Measurements from ENCODE around the gene TRIP4. TPM values are rescaled to one million over a fixed set of nuclear protein-coding genes. Genes with fewer than 3 reads are reported as not detected.
A peak's percentile ranks its signal among the peaks of the same experiment; 100 is the strongest.
"Not testable (repeated sequence)": the region's sequence is repeated elsewhere in the genome, so short reads cannot be mapped to it uniquely, and the experiment has no call there.

The TRIP4 gene
- total RNA-seq, 1 donor from 2014 or later, result 11.9 TPM

DNA sequence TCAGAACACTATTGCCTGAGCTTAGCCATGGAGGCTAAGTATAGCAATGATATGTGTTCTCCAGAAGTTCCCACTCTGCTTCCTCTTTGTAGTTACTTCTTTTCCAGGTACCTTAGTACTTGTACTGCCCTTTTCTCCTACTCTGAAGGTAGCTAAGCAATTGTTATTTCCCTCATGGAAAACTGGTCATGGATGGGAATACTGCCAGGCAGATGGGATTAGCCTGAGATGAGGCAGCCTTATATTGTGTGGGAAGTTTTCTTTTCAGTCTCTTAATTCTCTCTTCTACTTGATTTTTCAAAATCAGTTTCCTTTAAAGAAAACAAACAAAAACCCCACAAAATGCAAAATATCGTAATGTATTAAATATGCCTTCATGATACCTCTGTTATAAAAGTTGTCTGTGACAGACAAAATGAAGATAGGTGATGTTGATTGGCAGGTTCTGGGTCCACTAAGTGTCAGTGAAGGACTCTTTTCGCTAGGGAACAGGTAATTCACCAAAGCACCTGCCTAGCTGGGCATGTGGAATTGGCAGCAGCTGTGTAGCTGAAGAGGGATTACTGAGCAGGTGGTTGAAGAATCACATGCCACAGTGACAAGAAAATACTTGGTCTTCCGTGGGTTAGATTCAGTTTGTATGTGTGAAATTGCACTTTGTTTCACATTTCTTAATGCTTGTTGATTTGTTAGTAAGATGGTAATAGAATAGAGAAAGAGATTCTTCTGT lies 76.8 kb downstream of the TRIP4 start:
- DNase-seq (no peak), ATAC-seq (no peak)
- intact Hi-C loops (cut with micrococcal nuclease), result no loop called here

DNA sequence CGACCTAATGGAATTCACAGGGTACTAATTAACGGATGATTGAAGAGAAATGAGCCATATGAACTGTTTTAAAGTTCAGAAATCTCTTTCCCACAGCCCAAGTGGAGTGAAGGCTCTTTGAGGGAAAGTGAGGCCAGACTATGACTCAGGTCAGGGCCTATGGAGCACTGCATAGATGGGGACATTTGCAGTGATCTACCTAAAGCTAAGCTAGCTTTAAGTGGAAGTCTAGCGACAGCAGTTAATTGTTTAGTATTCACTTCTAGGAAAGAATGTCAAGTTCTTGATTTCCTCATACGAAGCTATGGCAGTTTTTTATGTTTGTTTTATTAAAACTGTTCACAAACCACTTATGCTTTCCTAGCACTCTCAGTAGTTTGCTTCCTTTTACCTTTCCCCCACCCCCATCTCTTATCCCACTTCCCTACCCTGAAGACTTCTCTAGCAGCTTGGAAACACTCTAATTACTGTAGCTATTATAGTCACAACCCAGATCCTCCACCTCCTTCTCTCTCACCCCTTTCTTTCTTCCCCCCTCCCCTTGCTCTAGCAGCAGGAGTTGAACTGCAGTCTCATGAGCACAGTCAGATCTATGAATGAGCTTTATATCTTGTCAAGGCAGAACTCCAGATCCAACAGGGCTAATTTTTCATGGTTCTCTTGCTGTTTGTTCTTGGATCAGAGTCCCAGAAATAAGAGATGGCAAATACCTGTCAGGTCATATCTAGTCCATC lies 78.9 kb downstream of the TRIP4 start:
- intact Hi-C loops (cut with micrococcal nuclease), result no loop called here
- ATAC-seq, result no peak
- DNase-seq, result no peak

DNA sequence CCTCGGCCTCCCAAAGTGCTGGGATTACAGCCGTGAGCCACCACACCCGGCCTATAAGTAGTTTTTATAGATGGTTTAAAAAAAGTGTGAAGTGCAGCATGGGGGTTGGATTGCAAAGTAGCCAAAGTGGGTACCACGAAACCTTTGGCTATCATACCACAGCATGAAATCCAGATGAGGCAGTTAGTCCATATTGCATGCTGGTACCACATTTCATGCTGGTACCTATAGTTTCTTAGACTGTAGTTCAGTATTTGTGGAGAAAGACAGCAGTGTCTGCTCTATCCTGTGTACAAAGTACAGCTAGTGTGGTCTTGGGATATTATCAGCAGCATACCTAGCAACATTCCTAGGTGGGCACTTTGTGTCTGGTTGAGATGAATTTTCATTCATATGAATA lies 84.5 kb downstream of the TRIP4 start:
- intact Hi-C loops (cut with micrococcal nuclease), result no loop called here
- ATAC-seq, result no peak
- DNase-seq, result no peak

DNA sequence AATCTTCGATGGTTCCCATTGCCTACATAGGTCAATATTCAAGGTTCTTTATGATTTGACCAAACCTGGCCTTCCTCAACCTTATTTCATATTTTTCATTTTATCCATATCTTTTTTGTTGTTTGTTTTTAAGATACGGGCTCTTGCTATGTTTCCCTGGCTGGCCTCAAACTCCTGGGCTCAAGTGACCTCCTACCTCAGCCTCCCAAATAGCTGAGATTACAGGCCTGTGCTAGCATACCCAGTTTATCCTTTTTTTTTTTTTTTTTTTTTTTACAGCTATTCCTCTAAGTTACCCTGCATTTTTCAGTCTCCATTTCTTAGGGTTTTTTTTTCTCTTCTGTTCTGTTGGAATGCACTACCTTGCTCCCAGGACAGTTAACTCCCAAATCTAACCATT lies 87.2 kb downstream of the TRIP4 start:
- DNase-seq (no peak), ATAC-seq (no peak)
- intact Hi-C loops (cut with micrococcal nuclease), result no loop called here

DNA sequence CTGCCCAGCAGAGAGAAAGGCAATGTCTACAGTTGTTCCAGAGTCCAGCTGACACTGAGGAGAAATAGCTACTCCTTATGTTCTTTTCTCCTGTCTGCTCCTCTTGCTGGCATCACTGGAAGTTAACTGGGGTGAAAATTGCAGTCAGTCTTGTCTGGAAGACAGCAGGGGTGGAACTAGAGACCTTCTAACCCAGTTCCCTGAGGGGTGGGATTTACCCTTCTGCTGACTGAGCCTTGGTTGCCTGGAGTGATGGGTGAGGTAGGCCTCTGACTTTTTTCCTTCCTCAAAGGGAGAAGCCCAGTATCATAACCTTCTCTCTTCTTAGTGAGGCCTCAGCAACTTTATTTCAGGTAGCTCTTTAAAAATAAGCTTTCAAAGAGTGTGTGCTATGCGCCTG lies 88.9 kb downstream of the TRIP4 start:
- no peak for DNase-seq
- no peak for ATAC-seq
- intact Hi-C loops (cut with micrococcal nuclease), result no loop called here

DNA sequence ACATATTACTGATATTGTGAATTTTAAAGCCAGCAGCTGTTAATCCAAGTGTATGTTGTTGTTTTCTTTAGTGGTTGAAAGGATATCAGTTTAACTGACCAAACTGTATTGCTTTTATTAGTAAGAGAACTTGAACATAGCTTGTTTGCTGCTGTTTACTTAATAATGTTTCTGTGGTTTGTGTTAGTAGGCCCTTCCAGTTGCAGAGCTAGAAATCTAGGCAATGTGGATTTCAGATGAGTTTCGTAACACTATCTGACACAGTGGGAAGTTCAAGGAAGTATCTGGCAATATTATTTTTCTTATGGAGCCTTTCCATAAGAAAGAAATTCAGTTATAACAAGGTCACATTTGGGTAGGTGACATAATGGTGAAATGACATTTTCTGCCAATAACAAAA lies 91.2 kb downstream of the TRIP4 start:
- ATAC-seq, result no peak
- DNase-seq, result no peak
- intact Hi-C loops (cut with micrococcal nuclease), result no loop called here

DNA sequence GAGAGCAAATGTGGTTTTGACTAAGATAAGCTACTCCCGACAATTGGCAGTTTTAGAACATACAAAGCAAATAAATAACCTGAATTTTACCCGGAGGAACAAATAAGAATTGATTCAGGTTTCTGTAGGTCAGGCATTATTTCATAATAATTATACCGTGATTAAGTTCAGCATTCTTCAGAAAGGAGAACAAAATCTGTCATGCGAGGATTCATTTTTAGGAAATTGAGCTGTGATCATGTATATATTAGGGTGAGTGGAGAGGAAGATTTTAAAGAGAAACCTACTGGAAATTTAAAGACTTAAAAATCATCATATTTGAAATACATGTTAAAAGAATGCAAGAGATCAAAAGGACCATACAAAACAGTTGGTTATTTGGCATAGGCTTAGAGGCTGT lies 93.3 kb downstream of the TRIP4 start:
- DNase-seq (no peak), ATAC-seq (no peak)
- intact Hi-C loops (cut with micrococcal nuclease), result no loop called here

DNA sequence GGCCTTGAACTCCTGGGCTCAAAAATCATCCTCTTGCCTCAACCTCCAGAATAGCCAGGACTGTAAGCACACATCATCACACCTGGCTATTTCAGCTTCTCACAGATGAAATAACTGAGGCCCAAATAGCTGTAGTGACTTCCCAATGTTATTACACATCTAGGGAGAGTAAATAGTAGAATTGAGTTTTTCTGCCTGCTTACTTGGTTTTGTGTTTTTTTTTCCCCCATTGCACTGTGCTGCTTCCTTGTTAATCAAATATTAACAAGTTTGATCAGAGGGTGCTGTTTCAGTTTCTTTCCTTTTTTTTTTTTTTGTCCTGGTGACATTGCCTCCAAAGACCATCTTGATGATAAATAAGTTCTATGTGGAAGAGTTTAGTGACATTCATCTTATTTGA lies 96.1 kb downstream of the TRIP4 start:
- ATAC-seq, result no peak
- intact Hi-C loops (cut with micrococcal nuclease), result no loop called here
- no peak for DNase-seq

DNA sequence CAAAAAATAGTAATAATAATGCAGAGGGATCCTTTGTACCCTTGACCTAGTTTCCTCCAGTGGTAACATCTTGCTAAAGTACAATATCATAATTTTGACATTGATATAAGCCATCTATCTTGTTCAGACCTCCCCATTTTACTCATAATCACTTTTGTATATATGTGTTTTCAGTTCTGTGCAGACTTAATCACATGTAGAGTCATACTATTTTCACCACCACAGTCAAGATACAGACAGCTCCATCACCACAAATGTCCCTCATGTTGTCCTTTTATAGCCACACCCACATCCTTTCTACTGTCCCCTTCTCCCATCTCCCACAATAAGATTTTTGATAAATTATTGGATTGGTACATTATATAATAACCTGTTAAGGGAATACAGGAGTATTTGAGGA lies 98.2 kb downstream of the TRIP4 start:
- no peak for ATAC-seq
- no peak for DNase-seq
- intact Hi-C loops (cut with micrococcal nuclease), result no loop called here

DNA sequence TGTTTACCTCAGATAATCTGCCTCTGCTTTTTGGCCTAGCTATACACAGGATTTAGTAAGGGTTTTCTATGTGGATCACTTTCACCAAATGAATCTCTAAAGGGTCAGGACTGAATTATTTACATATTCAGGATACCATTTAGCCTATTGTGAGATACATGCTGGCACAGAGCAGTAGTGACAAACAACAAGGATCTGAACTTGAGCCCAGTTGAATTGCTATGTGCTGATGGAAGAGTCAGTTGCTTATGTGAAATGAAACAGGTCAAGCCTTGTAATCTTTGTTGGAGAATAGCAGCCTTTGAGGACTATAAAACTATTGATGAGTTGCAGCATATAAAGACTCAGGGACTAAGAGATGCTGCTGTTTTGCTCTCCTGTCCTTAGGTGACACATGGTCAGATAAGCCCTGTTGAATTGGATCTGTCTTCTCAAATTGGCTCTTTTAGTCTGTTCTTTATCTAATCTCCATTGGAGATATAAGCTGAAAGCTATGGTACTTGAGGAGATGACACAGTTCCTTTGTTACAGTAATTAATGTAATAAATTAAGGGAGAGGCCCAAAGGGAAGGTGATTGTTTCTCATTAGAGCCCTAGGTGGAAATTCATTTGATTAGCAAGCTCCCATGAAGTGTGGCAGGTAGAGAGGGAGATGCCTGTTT lies 103.1 kb downstream of the TRIP4 start:
- intact Hi-C loops (cut with micrococcal nuclease), result no loop called here
- DNase-seq, result no peak
- peak; percentile 28 for ATAC-seq

DNA sequence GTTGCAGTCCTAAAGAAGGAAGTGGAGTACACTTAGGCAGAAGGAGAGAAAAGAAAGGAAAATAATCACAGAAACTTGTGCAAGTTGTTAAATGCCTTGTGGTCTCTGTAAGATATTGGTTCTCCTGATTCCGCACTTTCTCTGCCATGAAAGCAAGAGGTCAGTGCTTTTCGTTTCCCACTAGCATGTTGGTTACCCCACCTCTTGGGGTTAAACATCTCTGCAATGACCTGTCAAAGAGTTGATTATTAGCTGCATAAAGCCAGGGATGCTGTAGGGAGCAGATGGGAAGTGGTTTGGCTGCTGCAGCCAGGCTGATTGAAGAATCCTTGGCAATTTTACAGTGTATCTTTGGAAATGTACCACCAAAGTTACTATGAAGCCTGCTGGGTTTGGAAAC lies 106.0 kb downstream of the TRIP4 start:
- DNase-seq, result no peak
- intact Hi-C loops (cut with micrococcal nuclease), result no loop called here
- no peak for ATAC-seq

DNA sequence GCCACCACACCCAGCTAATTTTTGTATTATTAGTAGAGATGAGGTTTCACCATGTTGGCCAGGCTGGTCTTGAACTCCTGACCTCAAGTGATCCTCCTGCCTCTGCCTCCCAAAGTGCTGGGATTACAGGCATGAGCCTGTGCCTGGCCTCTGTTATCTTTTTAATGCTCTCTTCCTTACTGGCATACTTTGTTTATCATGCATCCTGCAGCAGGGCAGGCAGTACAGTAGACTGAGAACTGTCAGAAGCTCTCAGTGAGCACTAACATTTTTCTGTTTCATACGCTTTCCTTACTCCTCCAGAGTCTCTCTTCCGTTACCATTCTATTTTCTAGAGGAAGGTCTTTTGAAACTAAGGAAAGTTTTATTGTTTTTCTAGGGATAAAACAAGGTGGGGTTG lies 108.3 kb downstream of the TRIP4 start:
- intact Hi-C loops (cut with micrococcal nuclease); DNase-seq; ATAC-seq: not testable (repeated sequence)

DNA sequence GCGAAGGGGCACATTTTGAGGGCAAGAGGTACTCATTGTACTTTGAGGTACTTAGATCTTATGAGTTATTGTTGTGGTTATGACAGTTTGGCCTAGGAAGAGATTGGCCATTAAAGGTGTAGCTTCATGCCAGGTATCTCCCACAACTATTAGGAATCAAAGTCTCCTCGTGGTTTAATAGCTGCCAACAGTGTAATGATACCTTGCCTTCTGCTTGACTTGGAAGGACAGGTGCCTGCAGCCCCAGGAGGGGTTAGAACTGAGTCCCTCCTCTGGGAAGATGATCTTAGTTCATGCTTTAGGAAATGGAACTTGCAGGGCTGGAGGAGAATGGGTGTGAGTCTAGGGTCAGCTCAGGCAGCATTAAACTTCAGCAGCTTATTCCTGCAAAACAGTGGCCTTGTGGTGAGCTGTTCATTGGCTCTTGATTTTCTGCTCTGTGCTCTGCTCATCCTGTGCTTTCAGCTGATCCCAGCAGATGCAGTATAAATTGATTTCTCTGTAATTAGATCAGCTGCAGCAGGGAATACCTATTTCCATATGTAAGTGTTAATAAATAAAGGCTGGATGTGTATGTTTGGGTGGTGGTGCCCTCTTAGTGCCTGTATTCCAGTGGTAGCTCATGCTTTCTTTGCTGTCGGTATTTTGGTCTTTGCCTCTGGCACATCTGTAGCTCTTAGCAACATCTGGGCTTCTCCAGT lies 113.2 kb downstream of the TRIP4 start:
- intact Hi-C loops (cut with micrococcal nuclease), result no loop called here
- no peak for DNase-seq
- no peak for ATAC-seq

DNA sequence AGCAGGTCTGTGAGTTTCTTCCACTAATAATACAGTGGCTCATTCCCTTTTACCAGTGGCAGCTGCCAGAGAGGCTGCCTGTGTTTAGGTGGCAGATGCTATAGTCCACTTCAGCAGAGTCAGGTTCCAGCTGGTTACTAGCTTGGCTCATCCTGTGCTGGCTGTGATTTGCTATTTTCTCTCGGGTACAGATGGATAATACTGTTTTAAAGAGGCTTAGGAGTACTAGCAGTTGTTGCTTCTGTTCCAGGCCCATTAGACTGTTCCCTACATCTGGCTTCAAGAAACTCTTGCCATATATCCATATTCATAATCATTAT lies 113.7 kb downstream of the TRIP4 start:
- intact Hi-C loops (cut with micrococcal nuclease), result no loop called here
- peak; percentile 49 for ATAC-seq
- no peak for DNase-seq

DNA sequence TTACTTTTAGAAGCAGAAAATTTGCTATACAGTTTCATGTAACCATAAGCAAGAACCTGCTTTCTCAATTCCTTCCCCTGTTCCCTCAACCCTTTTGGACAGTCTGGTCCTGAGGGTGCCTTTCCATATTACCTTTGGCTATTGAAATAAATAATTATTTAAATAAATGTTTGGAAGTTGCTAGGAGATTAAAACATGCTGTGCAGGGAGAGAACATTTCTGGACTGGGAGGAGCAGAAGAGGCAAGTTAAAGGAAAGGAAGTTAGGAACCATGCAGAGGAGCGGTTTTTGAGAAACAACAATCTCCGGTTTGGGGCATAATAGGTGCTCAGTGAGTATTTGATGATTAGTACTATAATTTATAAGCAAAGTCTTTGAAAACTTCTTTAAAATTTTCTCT lies 114.5 kb downstream of the TRIP4 start:
- intact Hi-C loops (cut with micrococcal nuclease), result no loop called here
- DNase-seq, result no peak
- ATAC-seq, result peak; percentile 29

DNA sequence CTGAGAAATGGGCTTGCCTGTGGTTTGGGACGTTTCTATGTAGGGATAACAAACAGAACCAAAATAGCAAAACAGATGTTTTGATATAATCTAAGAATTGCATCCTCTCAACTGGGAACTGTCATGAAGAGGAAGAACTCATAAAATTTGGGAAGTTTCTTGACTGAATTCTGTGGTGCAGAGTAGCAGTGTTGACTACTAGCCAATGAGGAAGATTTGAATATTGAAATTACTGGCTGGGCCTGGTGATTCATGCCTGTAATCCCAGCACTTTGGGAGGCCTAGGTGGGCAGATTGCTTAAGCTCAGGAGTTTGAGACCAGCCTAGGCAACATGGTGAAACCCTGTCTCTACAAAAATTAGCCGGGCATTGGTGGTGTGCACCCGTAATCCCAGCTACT lies 114.9 kb downstream of the TRIP4 start:
- ATAC-seq (peak; percentile 11), DNase-seq (no peak)
- intact Hi-C loops (cut with micrococcal nuclease), result no loop called here

DNA sequence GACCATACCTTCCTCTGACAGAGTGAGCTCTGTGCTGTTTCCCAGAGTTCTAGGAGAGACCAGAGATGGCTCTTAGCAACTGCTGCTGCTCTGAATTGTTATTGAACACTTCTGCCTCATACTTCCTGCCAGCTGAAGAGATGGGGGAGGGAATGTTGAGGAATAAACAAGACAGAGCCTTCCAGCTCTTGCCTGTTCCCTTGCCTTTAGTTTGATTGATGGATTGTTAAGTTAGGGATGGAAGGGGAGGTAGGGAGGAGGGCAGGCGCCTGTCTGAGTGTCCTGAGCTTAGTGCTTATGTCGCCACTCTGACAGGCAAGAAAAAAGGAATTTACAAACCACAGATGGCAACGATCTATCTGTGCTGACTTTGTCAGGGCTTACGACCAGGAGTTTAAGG lies 115.6 kb downstream of the TRIP4 start:
- intact Hi-C loops (cut with micrococcal nuclease), result no loop called here
- ATAC-seq, result peak; percentile 12
- DNase-seq, result no peak

DNA sequence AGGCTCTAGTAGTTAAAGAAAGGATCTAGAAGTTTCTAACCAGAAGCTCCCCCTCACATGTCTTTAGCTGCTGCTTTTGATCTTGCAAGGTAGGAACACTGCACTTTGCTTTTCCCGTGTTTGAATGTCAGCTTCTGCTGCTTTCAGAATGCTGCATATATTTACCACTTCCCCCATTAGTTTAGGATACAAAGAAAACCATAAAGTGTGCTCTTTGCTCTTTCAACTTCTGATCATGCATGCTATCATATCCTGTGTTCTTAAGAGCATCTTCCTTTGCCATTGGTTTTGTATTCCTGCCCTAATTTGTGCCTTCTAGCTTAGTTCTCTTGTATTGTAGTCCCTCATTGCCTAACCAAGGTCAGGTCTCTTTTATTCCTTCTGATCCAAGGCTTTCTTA lies 116.0 kb downstream of the TRIP4 start:
- ATAC-seq (no peak), DNase-seq (no peak)
- intact Hi-C loops (cut with micrococcal nuclease), result no loop called here
